Neural cell (in vitro differentiated cells): ENCODE measurements around the gene TPM1.

Experiments
- EP300 ChIP-seq: fragments of 450-650 bp; conservative IDR thresholded peaks from 2 replicates; pipeline ENCODE4 v1.6.1; 2014; ENCODE audit warnings: antibody characterized with exemption, mild to moderate bottlenecking, moderate library complexity; ENCODE audit not compliant: poor library complexity, severe bottlenecking
- EZH2 ChIP-seq: fragments of 200-600, 300-800 bp; shearing (Covaris generic), sonication (generic); IDR thresholded peaks from 2 replicates; pipeline ENCODE4 v1.6.1; 2014; ENCODE audit warnings: antibody characterized with exemption, low read length, borderline replicate concordance, mild to moderate bottlenecking; ENCODE audit not compliant: insufficient read depth, poor library complexity, severe bottlenecking
- MXI1 ChIP-seq: fragments of 450-650 bp; conservative IDR thresholded peaks from 2 replicates; pipeline ENCODE4 v1.6.1; 2014; ENCODE audit warnings: antibody characterized with exemption, mild to moderate bottlenecking; ENCODE audit not compliant: poor library complexity, severe bottlenecking
- POLR2AphosphoS5 ChIP-seq: IDR thresholded peaks from 2 replicates; pipeline ENCODE4 v1.6.1; 2012
- RAD21 ChIP-seq: fragments of 450-650 bp; conservative IDR thresholded peaks from 2 replicates; pipeline ENCODE4 v1.6.1; 2014; ENCODE audit warnings: antibody characterized with exemption, mild to moderate bottlenecking, moderate library complexity
- SMC3 ChIP-seq: fragments of 450-650 bp; conservative IDR thresholded peaks from 2 replicates; pipeline ENCODE4 v1.6.1; 2014; ENCODE audit warnings: antibody characterized with exemption, mild to moderate bottlenecking, moderate library complexity; ENCODE audit not compliant: poor library complexity
- TAF1 ChIP-seq: IDR thresholded peaks from 2 replicates; pipeline ENCODE4 v1.6.1; 2012; ENCODE audit warnings: low read depth
- TF ChIP-seq, protein P1 (sequence below): fragments of 450-650 bp; IDR thresholded peaks from 2 replicates; pipeline ENCODE4 v1.5.1; 2014; ENCODE audit warnings: antibody characterized with exemption, mild to moderate bottlenecking, moderate library complexity; ENCODE audit not compliant: poor library complexity, severe bottlenecking
- TF ChIP-seq, protein P2 (sequence below): IDR thresholded peaks from 2 replicates; pipeline ENCODE4 v1.6.1; 2012; ENCODE audit warnings: borderline replicate concordance

DNA sequence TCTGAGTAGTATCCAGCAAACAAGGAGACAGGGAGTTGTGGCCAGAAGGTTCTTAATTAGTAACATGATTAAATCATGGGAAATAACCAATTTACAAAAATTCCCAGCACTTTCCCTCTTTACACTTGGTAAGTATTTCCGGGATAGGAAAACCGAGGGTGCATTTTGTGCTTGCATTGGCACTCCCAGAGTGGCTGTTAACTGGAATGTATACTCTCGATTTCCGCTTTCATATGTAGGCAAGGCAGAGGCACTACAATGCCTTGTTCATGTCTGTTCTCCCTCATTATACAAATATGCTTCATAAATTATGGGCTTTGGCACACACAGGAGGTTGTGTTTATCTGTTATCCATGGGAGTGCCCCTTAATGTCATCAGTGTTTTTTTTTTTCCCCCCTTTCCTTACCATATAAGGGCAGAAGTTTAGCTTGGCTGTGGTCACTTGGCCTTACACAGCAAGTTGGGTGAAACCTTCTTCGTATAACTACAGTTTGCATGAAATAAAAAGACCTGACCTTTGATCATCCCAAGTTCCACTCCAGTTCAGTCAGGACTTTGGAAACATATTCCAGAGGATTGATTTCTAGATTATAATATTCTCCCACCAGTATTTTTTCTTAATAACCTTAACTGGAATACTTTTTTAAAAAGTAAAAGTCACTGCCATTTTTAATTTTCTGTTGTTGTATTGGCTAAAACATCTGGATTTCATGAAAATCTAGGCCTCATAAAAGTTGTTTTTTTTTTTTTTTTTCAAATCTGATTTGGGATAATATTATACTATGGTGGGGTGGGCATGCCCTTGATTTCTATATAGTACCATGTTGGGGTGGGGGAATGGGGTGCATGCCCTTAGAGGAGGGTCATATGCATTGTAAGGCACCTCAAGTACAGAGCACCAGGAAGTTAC, 8.9 kb downstream of the TPM1 start:
- TF ChIP-seq POLR2AphosphoS5 (no peak), EP300 (no peak), TAF1 (no peak), EZH2 (no peak), RAD21 (no peak), MXI1 (no peak), SMC3 (no peak)
- TF ChIP-seq, protein P1, sequence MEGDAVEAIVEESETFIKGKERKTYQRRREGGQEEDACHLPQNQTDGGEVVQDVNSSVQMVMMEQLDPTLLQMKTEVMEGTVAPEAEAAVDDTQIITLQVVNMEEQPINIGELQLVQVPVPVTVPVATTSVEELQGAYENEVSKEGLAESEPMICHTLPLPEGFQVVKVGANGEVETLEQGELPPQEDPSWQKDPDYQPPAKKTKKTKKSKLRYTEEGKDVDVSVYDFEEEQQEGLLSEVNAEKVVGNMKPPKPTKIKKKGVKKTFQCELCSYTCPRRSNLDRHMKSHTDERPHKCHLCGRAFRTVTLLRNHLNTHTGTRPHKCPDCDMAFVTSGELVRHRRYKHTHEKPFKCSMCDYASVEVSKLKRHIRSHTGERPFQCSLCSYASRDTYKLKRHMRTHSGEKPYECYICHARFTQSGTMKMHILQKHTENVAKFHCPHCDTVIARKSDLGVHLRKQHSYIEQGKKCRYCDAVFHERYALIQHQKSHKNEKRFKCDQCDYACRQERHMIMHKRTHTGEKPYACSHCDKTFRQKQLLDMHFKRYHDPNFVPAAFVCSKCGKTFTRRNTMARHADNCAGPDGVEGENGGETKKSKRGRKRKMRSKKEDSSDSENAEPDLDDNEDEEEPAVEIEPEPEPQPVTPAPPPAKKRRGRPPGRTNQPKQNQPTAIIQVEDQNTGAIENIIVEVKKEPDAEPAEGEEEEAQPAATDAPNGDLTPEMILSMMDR = no peak
- TF ChIP-seq, protein P2, sequence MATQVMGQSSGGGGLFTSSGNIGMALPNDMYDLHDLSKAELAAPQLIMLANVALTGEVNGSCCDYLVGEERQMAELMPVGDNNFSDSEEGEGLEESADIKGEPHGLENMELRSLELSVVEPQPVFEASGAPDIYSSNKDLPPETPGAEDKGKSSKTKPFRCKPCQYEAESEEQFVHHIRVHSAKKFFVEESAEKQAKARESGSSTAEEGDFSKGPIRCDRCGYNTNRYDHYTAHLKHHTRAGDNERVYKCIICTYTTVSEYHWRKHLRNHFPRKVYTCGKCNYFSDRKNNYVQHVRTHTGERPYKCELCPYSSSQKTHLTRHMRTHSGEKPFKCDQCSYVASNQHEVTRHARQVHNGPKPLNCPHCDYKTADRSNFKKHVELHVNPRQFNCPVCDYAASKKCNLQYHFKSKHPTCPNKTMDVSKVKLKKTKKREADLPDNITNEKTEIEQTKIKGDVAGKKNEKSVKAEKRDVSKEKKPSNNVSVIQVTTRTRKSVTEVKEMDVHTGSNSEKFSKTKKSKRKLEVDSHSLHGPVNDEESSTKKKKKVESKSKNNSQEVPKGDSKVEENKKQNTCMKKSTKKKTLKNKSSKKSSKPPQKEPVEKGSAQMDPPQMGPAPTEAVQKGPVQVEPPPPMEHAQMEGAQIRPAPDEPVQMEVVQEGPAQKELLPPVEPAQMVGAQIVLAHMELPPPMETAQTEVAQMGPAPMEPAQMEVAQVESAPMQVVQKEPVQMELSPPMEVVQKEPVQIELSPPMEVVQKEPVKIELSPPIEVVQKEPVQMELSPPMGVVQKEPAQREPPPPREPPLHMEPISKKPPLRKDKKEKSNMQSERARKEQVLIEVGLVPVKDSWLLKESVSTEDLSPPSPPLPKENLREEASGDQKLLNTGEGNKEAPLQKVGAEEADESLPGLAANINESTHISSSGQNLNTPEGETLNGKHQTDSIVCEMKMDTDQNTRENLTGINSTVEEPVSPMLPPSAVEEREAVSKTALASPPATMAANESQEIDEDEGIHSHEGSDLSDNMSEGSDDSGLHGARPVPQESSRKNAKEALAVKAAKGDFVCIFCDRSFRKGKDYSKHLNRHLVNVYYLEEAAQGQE = no peak
